ENCODE results near the gene F10.

- TF ChIP-seq CTCF (IDR thresholded peaks at IDR 0.05; ENCODE audit: insufficient read depth, low read length, poor library complexity, severe bottlenecking) (no peak), EZH2phosphoT487 (conservative IDR thresholded peaks at IDR 0.05; ENCODE audit: low read length) (no peak)
Measured at GRCh38 chr13:113144255-113144629, 21.6 kb downstream of the F10 start.
